SK-N-SH treated with all-trans-retinoic acid at 6 μM for 48 hours (cell line): ENCODE measurements around the gene HPCAL1.

ENCODE experiments used
- ATAC-seq: fragments of 200-7000 bp; cut with Tn5 transposase; 3 replicates; pipeline ENCODE4 v1.9.1; 2020; ENCODE audit warnings: mild to moderate bottlenecking, moderate library complexity
- BACH2 ChIP-seq: fragments of 250-450 bp; sonication (Bioruptor Pico); IDR thresholded peaks from 2 replicates; pipeline ENCODE4 v1.9.0; 2021; ENCODE audit warnings: mild to moderate bottlenecking, borderline replicate concordance
- CREB5 ChIP-seq: fragments of 250-450 bp; sonication (Bioruptor Pico); IDR thresholded peaks from 2 replicates; pipeline ENCODE4 v1.5.1; 2020; ENCODE audit warnings: low read depth, mild to moderate bottlenecking, moderate library complexity
- ESRRG ChIP-seq: fragments of 250-450 bp; sonication (Bioruptor Pico); IDR thresholded peaks from 2 replicates; pipeline ENCODE4 v1.6.1; 2021; ENCODE audit warnings: mild to moderate bottlenecking
- GLIS3 ChIP-seq: fragments of 250-450 bp; sonication (Bioruptor Pico); IDR thresholded peaks from 2 replicates; pipeline ENCODE4 v1.5.0; 2020; ENCODE audit warnings: mild to moderate bottlenecking, moderate library complexity
- ISL1 ChIP-seq: fragments of 250-450 bp; sonication (Bioruptor Pico); IDR thresholded peaks from 2 replicates; pipeline ENCODE4 v2.1.2; 2022; ENCODE audit warnings: mild to moderate bottlenecking, moderate library complexity
- OSR1 ChIP-seq: fragments of 250-450 bp; sonication (Bioruptor Pico); IDR thresholded peaks from 2 replicates; pipeline ENCODE4 v1.8.0; 2022; ENCODE audit warnings: moderate library complexity, mild to moderate bottlenecking, inconsistent platforms
- PATZ1 ChIP-seq: fragments of 250-450 bp; sonication (Bioruptor Pico); IDR thresholded peaks from 2 replicates; pipeline ENCODE4 v1.8.0; 2020; ENCODE audit warnings: mild to moderate bottlenecking, moderate library complexity, borderline replicate concordance
- POU6F1 ChIP-seq: fragments of 250-450 bp; sonication (Bioruptor Pico); IDR thresholded peaks from 2 replicates; pipeline ENCODE4 v1.8.0; 2021; ENCODE audit warnings: low read depth, mild to moderate bottlenecking, moderate library complexity, borderline replicate concordance
- PPARA ChIP-seq: fragments of 250-450 bp; sonication (Bioruptor Pico); IDR thresholded peaks from 2 replicates; pipeline ENCODE4 v1.5.0; 2020; ENCODE audit warnings: mild to moderate bottlenecking, borderline replicate concordance
- RARB ChIP-seq: fragments of 250-450 bp; sonication (Bioruptor Pico); IDR thresholded peaks from 2 replicates; pipeline ENCODE4 v1.8.0; 2021; ENCODE audit warnings: mild to moderate bottlenecking, moderate library complexity
- SNAI2 ChIP-seq: fragments of 250-450 bp; sonication (Bioruptor Pico); IDR thresholded peaks from 2 replicates; pipeline ENCODE4 v1.5.0; 2020; ENCODE audit warnings: mild to moderate bottlenecking, moderate library complexity
- TCF4 ChIP-seq: fragments of 250-450 bp; sonication (Bioruptor Pico); IDR thresholded peaks from 2 replicates; pipeline ENCODE4 v1.8.0; 2021; ENCODE audit warnings: mild to moderate bottlenecking, moderate library complexity, borderline replicate concordance
- TOX ChIP-seq: fragments of 250-450 bp; sonication (Bioruptor Pico); IDR thresholded peaks from 2 replicates; pipeline ENCODE4 v1.8.0; 2021; ENCODE audit warnings: mild to moderate bottlenecking, moderate library complexity, borderline replicate concordance
- TSHZ2 ChIP-seq: fragments of 250-450 bp; sonication (Bioruptor Pico); IDR thresholded peaks from 2 replicates; pipeline ENCODE4 v1.5.0; 2020; ENCODE audit warnings: mild to moderate bottlenecking, moderate library complexity
- ZC3H10 ChIP-seq: fragments of 250-450 bp; sonication (Bioruptor Pico); IDR thresholded peaks from 2 replicates; pipeline ENCODE4 v1.5.1; 2021; ENCODE audit warnings: mild to moderate bottlenecking, moderate library complexity
- ZFP3 ChIP-seq: fragments of 250-450 bp; sonication (Bioruptor Pico); IDR thresholded peaks from 2 replicates; pipeline ENCODE4 v1.5.0; 2020; ENCODE audit warnings: mild to moderate bottlenecking, moderate library complexity
- ZFP30 ChIP-seq: fragments of 450-650 bp; formaldehyde crosslinking; IDR thresholded peaks from 2 replicates; pipeline ENCODE4 v1.5.0; 2022; ENCODE audit warnings: mild to moderate bottlenecking, moderate library complexity
- ZNF565 ChIP-seq: fragments of 450-650 bp; formaldehyde crosslinking; conservative IDR thresholded peaks from 2 replicates; pipeline ENCODE4 v1.5.0; 2020; ENCODE audit warnings: low read depth, mild to moderate bottlenecking, moderate library complexity
- ZNF70 ChIP-seq: fragments of 450-650 bp; formaldehyde crosslinking; IDR thresholded peaks from 2 replicates; pipeline ENCODE4 v1.5.0; 2020; ENCODE audit warnings: mild to moderate bottlenecking, moderate library complexity

Gene HPCAL1

GRCh38 chr2:10402062-10402585 is 99.4 kb downstream of the HPCAL1 start:
- no peak for ATAC-seq
- TF ChIP-seq ISL1 (no peak), TSHZ2 (CRISPR knock-in tag) (no peak), ZNF565 (CRISPR knock-in tag) (no peak), TCF4 (CRISPR knock-in tag) (no peak), PPARA (CRISPR knock-in tag) (no peak), ZC3H10 (CRISPR knock-in tag) (no peak), SNAI2 (CRISPR knock-in tag) (no peak), ZFP3 (no peak), RARB (CRISPR knock-in tag) (no peak), OSR1 (CRISPR knock-in tag) (no peak)

GRCh38 chr2:10402653-10403215 is 100.0 kb downstream of the HPCAL1 start:
- ATAC-seq: no peak

More at GRCh38 chr2:10402653-10403215, 100.0 kb downstream of the HPCAL1 start:
- TF ChIP-seq TCF4 (CRISPR knock-in tag): no peak
- no peak for TF ChIP-seq CREB5 (CRISPR knock-in tag)
- TF ChIP-seq BACH2: no peak
- no peak for TF ChIP-seq PATZ1 (CRISPR knock-in tag)
- no peak for TF ChIP-seq ESRRG (CRISPR knock-in tag)
- TF ChIP-seq TSHZ2 (CRISPR knock-in tag): no peak
- no peak for TF ChIP-seq ZNF70 (CRISPR knock-in tag)
- no peak for TF ChIP-seq TOX (CRISPR knock-in tag)
- TF ChIP-seq ZFP30 (CRISPR knock-in tag): no peak
- no peak for TF ChIP-seq GLIS3 (CRISPR knock-in tag)
- no peak for TF ChIP-seq POU6F1 (CRISPR knock-in tag)
- TF ChIP-seq ZNF565 (CRISPR knock-in tag): no peak
- no peak for TF ChIP-seq ZFP3
- TF ChIP-seq, all 23 proteins: peak for 0
